A172 (cell line): Measurements from ENCODE around the gene ATG16L2. TPM values are rescaled to one million over a fixed set of nuclear protein-coding genes. Genes with fewer than 3 reads are reported as not detected.
A peak's percentile ranks its signal among the peaks of the same experiment; 100 is the strongest.
"Not testable (repeated sequence)": the region's sequence is repeated elsewhere in the genome, so short reads cannot be mapped to it uniquely, and the experiment has no call there.

Experiments used
- DNase-seq: peaks from one replicate; pipeline ENCODE4 v3.0.0-alpha.2; 2015; ENCODE audit warnings: low spot score
- total RNA-seq: library from RNA; depleted of rRNA; stranded (reverse); fragments of >200 nt; shearing (Covaris generic); gene quantifications from 2 replicates; pipeline ENCODE4 v1.2.3, GENCODE V29; 2014

Gene ATG16L2
- total RNA-seq, 1 experiment from 2014 or later, result 46.5 TPM

DNA sequence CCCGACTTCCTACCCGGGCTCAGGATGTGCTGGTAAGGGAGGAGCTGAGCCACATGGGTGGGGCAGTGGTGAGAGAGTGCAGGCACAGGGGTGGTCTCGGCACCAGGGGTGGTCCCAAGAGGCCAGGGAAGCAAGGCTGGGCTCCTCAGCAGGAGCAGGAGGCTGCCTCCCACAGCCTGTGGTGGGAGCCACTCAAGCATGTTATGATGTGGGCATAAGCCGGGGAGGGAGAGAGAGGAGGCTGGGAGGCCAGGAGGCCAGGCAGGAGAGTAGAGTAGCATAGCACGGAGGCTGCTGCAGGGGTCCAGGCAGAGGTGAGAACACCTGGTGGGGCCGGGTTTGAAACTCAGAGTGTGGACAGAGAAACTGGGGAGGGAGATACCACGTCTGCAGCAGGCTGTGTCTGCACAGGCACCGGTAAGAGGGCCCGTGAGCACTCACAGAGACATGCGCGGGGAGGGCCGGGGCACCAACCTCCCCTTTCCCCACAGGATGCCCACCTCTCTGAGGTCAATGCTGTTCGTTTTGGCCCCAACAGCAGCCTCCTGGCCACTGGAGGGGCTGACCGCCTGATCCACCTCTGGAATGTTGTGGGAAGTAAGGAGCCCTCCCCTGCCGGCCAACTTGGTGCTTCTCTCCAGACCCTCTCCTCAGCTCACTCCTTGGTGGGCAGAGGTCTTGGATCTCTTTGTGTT lies 10.7 kb downstream of the ATG16L2 start:
- DNase-seq, result no peak

GRCh38 chr11:72825661-72826060 lies 11.4 kb downstream of the ATG16L2 start:
- no peak for DNase-seq

DNA sequence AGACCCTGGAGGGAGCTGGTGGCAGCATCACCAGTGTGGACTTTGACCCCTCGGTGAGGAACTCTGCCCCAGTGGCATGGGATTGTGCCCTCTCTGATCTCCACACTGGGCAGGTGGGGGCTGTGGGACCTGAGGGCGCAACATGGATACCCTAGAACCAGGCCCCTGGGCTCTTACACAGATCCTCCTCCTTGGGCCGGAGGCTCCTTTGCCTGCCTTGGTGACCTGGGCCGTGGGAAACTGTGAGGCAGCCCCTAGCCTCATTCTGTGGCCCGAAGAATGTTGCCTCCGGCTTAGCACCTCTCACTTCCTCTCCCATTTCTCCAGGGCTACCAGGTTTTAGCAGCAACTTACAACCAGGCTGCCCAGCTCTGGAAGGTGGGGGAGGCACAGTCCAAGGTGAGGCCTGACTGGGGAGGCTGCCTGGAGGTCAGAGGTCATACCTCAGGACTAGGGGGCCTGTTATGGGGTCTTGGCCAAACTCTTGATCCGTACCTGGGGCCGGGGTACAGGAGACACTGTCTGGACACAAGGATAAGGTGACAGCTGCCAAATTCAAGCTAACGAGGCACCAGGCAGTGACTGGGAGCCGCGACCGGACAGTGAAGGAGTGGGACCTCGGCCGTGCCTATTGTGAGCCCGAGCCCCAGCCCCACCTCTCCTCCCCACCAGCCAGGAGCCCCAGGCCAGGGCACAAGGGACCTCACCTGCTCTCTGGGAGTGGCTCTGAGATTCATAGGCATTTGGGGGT lies 12.2 kb downstream of the ATG16L2 start:
- no peak for DNase-seq

- no peak for DNase-seq
Measured at GRCh38 chr11:72826942-72827480, 12.8 kb downstream of the ATG16L2 start.

DNA sequence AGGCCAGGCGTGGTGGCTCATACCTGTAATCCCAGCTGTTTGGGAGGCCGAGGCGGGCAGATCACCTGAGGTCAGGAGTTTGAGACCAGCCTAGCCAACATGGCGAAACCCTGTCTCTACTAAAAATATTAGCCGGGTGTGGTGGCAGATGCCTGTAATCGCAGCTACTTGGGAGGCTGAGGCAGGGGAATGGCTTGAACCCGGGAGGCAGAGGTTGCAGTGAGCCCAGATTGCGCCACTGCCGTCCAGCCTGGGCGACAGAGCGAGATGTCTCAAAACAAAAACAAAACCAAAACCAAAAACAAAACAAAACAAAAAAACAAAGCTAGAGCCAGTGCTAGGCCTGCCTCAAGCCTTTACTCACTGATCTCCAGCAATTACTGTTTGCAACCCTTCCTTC lies 13.4 kb downstream of the ATG16L2 start:
- DNase-seq, result not testable (repeated sequence)

GRCh38 chr11:72828081-72828567 lies 13.9 kb downstream of the ATG16L2 start:
- DNase-seq, result peak; percentile 57

DNA sequence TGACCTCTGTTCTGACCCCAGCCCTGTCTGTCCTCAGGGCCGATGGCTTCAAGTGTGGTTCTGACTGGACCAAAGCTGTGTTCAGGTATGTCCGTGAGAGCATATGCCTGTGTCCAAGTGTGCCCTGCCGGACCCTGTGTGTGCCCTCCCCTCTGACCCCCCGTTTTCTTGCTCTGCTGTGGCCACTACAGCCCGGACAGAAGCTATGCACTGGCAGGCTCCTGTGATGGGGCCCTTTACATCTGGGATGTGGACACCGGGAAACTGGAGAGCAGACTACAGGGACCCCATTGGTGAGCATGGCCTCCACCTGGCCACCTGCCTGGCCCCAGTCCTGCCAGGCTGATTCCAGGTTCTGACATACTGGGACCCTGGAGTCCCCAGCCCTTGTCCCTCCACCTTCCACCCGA lies 14.5 kb downstream of the ATG16L2 start:
- no peak for DNase-seq

GRCh38 chr11:72829178-72829577 lies 15.0 kb downstream of the ATG16L2 start:
- DNase-seq, result no peak

GRCh38 chr11:72829884-72830533 lies 15.8 kb downstream of the ATG16L2 start:
- no peak for DNase-seq

DNA sequence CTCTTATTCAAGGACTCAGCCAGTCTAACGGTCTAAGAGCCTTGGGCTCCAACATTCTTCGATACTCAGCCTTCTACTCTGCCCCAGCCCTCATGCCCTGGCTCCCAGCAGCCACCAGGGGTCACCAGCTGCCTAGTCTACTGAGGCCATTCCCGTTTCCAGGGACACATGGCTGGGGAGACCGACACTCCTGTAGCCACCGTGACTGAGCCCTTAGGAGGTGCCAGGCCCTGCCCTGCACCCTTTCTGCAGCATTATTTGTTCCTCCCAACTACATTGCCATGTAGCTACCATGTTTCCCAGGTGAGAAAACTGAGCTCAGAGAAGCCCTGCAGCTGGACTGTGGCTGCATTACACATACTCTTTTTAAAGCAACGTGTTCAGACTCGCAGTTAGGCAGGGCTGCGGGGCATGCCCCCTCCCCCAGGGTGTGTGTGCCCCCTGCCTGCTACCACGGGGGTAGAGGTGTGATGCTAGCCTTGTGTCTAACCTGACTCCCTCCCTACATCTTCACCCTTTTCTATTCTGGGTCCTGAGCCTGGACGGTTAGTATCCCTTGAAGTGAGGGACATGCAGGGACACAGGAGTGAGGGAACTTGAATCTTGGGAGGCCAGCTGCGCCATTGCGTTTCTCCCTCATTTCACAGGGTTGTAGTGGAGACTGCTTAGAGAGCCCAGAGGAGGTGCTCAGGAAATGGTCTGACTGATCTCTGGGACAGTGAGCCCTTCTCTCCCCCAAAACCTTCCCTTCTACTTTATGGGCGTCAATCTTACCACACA lies 17.5 kb downstream of the ATG16L2 start:
- DNase-seq, result peak; percentile 77

- no peak for DNase-seq
Measured at GRCh38 chr11:72832301-72833082, 18.3 kb downstream of the ATG16L2 start.

DNA sequence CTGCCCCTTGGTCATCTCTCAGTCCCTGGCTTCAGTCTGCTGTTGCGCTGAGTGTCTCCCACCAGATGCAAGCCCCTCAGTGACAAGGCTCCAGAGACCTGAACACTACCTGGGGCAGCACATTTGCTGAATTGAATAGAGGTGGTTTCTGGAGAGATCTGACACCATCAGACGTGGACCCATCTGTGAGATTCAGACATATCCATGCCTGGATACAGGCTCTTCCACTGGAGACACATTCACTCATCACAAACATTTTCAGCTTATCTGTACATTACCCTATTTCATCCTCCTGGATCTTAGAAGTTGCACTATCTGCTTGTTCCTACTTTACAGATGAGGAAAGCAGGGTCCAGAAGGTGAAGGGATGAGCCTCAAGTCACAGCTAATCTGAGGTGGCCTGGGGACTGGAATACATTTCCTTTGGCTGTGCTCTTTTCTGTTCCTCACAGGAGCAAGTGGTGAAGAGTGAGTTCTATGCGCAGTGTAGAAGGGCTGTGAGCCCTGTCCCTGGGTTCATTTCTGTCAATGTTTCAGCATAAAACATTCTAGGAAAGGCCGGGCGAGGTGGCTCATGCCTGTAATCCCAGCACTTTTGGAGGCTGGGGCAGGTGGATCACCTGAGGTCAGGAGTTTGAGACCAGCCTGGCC lies 19.0 kb downstream of the ATG16L2 start:
- DNase-seq, result no peak

DNA sequence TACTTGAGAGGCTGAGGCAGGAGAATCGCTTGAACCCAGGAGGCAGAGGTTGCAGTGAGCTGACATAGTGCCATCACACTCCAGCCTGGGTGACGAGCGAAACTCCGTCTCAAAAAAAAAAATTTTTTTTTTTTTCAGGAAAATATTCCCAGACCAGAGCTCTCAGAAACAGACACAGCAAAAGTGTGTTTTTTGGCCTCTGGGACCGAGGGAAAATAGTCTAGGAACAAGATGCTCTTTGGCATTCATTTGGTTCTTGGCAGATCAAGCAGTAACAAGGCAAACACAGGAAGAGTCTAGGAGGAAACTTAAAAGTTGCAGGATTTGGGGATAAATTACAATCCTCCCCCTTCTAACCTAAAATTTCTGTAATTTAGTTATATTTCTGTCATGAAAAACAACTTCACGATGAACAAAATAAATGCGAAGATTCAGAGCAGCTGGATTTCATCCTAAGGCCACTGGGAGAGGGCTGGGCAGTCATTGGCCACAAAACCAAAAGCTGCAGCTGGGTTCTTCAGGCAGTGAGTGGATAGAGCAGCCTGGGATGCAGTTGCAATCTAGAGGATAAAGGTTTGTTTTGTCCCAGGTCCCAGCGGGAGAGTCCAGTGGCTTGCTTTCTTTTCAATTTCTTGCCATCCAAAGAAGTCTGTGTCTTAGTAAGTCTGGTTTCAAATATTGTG lies 19.7 kb downstream of the ATG16L2 start:
- no peak for DNase-seq

GRCh38 chr11:72834905-72835304 lies 20.7 kb downstream of the ATG16L2 start:
- DNase-seq, result no peak

DNA sequence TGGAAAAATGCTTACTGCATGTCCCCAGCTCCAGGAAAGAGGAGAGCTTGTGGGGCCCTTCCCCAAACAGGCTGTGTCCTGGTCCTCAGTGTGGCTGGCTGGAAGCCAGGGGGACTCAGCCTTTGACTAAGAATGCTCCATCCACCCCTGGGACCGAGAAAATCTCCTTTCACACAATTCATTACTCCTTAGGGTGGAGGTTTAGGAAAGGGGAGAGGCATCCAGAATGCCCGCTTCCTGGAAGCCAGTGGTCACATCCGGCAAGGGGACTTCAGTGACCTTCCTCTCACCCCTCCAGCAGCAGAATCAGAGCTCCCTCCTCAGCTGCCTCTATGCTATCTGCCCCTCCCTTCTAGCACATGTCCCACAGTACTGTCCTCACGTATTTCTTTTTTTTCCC lies 21.9 kb downstream of the ATG16L2 start:
- no peak for DNase-seq

GRCh38 chr11:72838691-72839305 lies 24.6 kb downstream of the ATG16L2 start:
- DNase-seq, result no peak

GRCh38 chr11:72840780-72841179 lies 26.6 kb downstream of the ATG16L2 start:
- DNase-seq, result peak; percentile 33

GRCh38 chr11:72841397-72841796 lies 27.2 kb downstream of the ATG16L2 start:
- no peak for DNase-seq

GRCh38 chr11:72842126-72842525 lies 27.9 kb downstream of the ATG16L2 start:
- DNase-seq, result no peak
